ENCODE data around the gene TBC1D10A.

DNA sequence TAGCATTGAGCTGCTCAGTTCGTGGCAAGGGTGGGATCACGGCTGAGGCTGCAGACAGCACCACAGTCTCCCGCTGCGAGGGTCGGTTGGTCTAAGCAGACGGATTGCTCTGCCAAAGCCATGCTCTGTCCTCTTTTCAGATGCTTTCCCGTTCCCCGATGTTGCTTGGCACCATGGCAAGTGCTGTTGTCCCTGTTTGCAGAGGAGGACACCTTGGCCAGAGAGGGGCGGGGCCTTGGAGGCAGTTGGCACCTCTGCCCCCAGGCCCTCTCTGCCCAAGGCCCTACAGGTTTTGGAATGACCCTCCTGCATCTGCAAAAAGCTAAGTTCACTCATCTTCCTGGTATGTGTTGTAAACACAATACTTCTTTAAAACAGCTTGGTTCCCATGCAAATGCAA lies 41.7 kb upstream of the TBC1D10A start:
- TF ChIP-seq, protein P1, sequence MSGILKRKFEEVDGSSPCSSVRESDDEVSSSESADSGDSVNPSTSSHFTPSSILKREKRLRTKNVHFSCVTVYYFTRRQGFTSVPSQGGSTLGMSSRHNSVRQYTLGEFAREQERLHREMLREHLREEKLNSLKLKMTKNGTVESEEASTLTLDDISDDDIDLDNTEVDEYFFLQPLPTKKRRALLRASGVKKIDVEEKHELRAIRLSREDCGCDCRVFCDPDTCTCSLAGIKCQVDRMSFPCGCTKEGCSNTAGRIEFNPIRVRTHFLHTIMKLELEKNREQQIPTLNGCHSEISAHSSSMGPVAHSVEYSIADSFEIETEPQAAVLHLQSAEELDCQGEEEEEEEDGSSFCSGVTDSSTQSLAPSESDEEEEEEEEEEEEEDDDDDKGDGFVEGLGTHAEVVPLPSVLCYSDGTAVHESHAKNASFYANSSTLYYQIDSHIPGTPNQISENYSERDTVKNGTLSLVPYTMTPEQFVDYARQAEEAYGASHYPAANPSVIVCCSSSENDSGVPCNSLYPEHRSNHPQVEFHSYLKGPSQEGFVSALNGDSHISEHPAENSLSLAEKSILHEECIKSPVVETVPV (CRISPR knock-in tag; IDR thresholded peaks at IDR 0.05) = no peak
- TF ChIP-seq ZFP3 (CRISPR knock-in tag; IDR thresholded peaks at IDR 0.05) = no peak
- no peak for TF ChIP-seq ARNTL (CRISPR knock-in tag; IDR thresholded peaks at IDR 0.05; ENCODE audit: borderline replicate concordance, low read depth)
